Measurements from ENCODE around the gene PLEKHH1.

- TF ChIP-seq CTCF (IDR thresholded peaks at IDR 0.05 in 2 of 3, conservative IDR thresholded peaks at IDR 0.05 in 1 of 3; ENCODE audit: borderline replicate concordance in 1 of 3, insufficient read depth in 1 of 3, low read depth in 2 of 3, low read length in 2 of 3) (no peak), POLR2A (IDR thresholded peaks at IDR 0.05; ENCODE audit: borderline replicate concordance, extremely low read depth, insufficient read depth, insufficient read length) (no peak), CEBPB (IDR thresholded peaks at IDR 0.05; ENCODE audit: low read depth) (no peak), SP1 (IDR thresholded peaks at IDR 0.05; ENCODE audit: low read depth) (no peak), EZH2 (IDR thresholded peaks at IDR 0.05) (no peak), POLR2AphosphoS5 (IDR thresholded peaks at IDR 0.05; ENCODE audit: low read depth, low read length) (no peak), ELF1 (IDR thresholded peaks at IDR 0.05; ENCODE audit: borderline replicate concordance, low read depth) (no peak), ATF3 (IDR thresholded peaks at IDR 0.05) (no peak)
Measured at GRCh38 chr14:67630186-67630585, 97.1 kb downstream of the PLEKHH1 start.
